ENCODE data around the gene GPATCH11.

The GPATCH11 gene

GRCh38 chr2:37109523-37109922, 25.2 kb downstream of the GPATCH11 start:
- no peak for DNase-seq

- no peak for DNase-seq
These were observed 26.2 kb downstream of the GPATCH11 start for GRCh38 chr2:37110306-37111212.

- DNase-seq, result no peak
These were observed 27.6 kb downstream of the GPATCH11 start for GRCh38 chr2:37111958-37112357.

GRCh38 chr2:37117566-37117965, 33.2 kb downstream of the GPATCH11 start:
- DNase-seq, result no peak

DNA sequence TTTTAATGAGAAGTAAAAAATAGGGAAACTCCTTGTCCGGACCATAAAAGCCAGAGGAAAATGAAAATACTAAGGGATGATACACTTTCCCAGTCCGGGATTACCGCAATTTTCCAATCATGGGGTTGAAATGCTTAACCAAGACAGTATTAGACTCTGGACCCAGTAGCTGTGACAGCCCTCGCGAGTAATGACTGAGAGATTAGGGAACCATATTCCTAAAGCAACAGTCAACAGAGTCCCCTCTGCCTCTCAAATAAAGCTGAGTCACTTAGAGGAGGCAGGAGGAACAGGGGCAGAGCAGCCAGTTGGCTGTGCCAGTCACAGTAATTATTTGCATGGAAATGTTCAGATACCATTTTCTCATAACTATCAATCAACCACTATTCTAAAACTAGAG, 34.8 kb downstream of the GPATCH11 start:
- no peak for DNase-seq

- DNase-seq, result no peak
These were observed 41.1 kb downstream of the GPATCH11 start for GRCh38 chr2:37125416-37125815.

- no peak for DNase-seq
These were observed 48.6 kb downstream of the GPATCH11 start for GRCh38 chr2:37132914-37133313.

- no peak for DNase-seq
These were observed 58.2 kb downstream of the GPATCH11 start for GRCh38 chr2:37142546-37142945.

DNA sequence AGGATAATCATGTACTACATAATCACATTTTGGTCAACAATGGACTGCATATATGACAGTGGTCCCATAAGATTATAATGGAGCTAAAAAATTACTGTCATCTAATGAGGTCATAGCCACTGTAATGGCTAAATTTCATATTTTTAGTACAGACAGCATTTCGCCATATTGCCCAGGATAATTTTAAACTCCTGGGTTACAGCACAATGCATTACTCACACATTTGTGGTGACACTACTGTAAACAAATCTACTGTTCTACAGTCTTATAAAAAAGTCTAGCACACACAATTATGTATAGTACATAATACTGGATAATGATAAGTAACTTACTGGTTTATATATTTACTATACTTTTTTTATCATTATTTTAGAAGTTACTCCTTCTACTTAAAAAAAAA, 59.7 kb downstream of the GPATCH11 start:
- DNase-seq, result no peak

GRCh38 chr2:37146062-37146461, 61.7 kb downstream of the GPATCH11 start:
- no peak for DNase-seq

- DNase-seq, result no peak
These were observed 64.0 kb downstream of the GPATCH11 start for GRCh38 chr2:37148325-37148724.

All from C1 segment of cervical spinal cord (tissue), 14 donors.